GM21526 (cell line): ENCODE results near the gene BTN1A1.

ENCODE experiments used
- ATAC-seq: cut with Tn5 transposase; IDR thresholded peaks from one replicate; pipeline ENCODE4 v1.9.1; 2021; ENCODE audit warnings: moderate library complexity; ENCODE audit not compliant: unreplicated experiment, low FRiP score

BTN1A1 gene

DNA sequence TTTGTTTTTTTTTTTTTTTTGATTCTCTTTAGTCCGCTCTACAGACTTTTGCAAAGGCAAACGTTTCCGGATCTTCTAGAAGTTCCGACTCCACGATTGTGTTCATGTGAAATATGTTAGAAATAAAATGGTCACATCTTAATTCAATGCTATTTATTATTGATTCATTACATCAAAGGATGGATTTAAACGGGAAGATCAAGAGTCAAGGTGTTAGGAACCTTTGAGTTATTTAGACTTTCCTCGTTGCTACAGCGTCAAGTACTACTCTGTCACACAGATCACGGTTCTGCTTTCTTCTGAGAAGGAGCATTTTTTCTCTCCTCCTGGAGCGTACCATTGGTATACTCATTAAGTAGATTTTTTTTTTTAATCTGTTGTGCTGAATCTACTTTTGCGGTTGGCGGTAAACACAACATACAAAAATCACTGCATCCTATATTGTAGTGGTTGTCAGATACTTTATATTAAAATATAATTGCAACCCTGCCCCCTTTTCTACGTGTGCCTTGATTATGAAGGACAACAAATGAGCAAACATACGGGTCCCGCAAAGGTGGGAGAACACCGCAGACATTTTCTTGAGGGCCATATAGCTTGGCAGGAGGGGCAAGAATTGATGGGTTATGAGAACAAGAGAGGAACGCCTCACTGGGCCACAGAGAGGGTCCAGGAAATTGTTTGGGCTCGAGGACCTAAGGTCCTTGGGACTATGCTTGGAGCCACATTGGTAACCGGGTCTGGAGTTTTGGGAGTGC lies 55.6 kb downstream of the BTN1A1 start:
- ATAC-seq, result no peak

DNA sequence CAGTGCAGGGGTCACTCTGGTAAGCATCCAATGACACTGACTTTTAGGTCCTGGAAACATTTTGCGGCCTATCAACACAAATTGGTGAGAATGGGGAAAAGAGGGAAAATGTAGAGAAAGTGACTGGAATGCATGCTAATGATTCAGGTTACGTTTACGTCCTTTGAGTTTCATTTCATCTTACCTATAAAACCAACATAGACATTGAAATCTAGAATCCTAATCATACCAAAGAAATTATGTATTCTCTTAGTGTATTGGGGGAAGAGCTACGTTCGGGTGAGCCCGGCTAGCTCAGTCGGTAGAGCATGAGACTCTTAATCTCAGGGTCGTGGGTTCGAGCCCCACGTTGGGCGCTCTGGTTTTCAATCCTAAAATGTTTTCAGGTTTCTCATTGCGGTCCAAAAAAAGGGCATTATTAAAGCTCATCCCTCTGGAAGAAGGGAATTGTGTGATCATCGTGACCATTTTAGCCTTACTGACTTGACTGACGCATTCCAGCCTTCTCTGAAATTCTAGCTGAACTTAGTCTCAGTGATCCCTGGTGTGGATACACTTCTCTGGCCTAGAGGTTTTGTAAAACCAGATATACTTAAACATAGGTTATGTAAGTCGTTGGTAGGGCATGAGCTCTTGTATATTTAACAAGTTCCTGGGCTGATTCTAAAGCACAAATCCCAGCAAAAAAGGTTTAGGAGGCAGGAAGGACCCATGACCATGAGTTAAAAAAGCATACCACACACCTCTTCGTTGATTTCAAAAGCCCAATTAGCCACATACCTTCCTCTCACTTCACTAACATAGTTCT lies 56.4 kb downstream of the BTN1A1 start:
- no peak for ATAC-seq
